ENCODE measurements around the gene EIF1AY. TPM values are rescaled to one million over a fixed set of nuclear protein-coding genes. Genes with fewer than 3 reads are reported as not detected.
"Not testable (repeated sequence)": the region's sequence is repeated elsewhere in the genome, so short reads cannot be mapped to it uniquely, and the experiment has no call there.

The EIF1AY gene, protein sequence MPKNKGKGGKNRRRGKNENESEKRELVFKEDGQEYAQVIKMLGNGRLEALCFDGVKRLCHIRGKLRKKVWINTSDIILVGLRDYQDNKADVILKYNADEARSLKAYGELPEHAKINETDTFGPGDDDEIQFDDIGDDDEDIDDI
- total RNA-seq (2014; rRNA removed; shearing (Covaris generic)): not detected in 2 replicates

- DNase-seq (ENCODE audit: low read depth): no peak
Measured at GRCh38 chrY:20575531-20576121, at the start of gene EIF1AY. Gene EIF1AY (plus strand): TSS chrY:20575776. CDS start chrY:20575872, 96 bp downstream.

- no peak for DNase-seq (ENCODE audit: low read depth)
Measured at GRCh38 chrY:20528435-20528834, 47.1 kb upstream of the EIF1AY start.

DNA sequence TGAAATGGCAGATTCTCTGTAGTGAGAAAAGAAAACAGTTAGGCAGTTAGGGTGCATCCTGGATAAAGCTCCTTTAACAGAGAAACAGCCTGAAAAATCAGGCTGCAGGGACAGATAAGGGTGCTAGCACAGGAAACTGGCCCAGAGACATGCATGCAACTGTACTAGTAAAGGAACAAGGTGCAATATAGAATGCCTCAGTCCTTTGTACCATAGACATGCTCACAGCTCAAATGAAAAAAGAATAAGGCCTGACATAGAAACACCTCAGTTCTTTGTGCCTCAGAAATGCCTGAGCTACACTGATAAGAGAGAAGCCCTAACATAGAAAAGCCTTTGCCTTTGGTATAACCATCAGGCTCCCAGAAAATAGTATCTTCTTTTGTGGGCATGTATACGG, 37.4 kb upstream of the EIF1AY start:
- no peak for DNase-seq (ENCODE audit: low read depth)

GRCh38 chrY:20538933-20539332, 36.6 kb upstream of the EIF1AY start:
- no peak for DNase-seq (ENCODE audit: low read depth)

GRCh38 chrY:20544451-20544960, 31.1 kb upstream of the EIF1AY start:
- no peak for DNase-seq (ENCODE audit: low read depth)

- DNase-seq (ENCODE audit: low read depth): no peak
Measured at GRCh38 chrY:20546071-20546470, 29.5 kb upstream of the EIF1AY start.

DNA sequence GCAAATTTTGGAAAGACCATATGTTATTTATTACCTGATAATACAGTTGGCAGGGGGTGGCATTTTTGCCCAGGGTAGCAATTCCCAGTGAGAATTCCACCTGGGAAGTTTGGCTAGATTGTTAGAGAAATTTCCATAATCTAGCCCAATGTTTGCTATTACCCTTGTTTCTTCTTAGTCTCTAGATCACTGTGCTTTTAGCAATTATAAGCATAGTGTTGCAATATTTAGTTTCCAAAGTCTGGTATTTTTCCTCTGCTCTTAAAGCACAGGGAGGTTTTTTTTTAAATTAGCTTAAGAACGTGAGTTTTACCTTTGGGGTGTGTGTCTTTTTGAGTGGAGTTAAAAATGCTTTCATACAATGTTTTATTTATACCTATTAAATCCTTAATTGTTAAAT, 26.3 kb upstream of the EIF1AY start:
- no peak for DNase-seq (ENCODE audit: low read depth)

GRCh38 chrY:20551840-20552239, 23.7 kb upstream of the EIF1AY start:
- DNase-seq (ENCODE audit: low read depth): no peak

- not testable (repeated sequence) for DNase-seq (ENCODE audit: low read depth)
Measured at GRCh38 chrY:20552764-20553323, 22.7 kb upstream of the EIF1AY start.

- no peak for DNase-seq (ENCODE audit: low read depth)
Measured at GRCh38 chrY:20555820-20556219, 19.8 kb upstream of the EIF1AY start.

- no peak for DNase-seq (ENCODE audit: low read depth)
Measured at GRCh38 chrY:20558677-20559076, 16.9 kb upstream of the EIF1AY start.

DNA sequence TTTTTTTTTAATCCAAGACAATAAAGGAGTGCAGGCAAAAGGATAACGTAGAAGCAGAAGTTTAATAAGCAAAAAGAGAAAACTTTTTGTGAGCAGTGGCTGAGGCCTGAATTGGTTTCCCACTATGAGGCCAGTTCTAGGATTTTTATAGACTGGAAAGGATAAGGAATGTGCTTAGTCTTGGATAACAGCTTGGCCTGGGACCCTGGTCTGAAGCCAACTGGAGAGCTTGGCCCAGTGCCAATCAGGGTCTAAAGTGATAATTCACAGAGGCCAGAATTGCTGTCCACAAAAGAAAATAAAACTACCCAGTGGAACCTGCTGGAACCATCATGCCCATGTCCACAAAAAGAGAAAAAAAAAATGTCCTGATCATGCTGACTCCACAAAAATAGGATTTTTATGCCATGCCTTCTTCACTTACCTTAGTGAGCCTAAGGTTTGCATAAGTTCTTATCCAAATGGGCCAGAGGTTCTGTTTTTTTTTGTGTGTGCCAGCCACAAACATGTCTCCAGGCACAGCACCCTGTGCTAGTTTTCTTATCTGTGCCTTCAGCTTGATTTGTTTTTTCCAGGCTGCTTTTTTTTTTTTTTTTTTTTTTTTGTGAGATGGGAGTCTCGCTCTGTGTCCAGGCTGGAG, 15.6 kb upstream of the EIF1AY start:
- DNase-seq (ENCODE audit: low read depth): no peak

GRCh38 chrY:20571306-20571705, 4.3 kb upstream of the EIF1AY start:
- DNase-seq (ENCODE audit: low read depth): no peak

- DNase-seq (ENCODE audit: low read depth): no peak
Measured at GRCh38 chrY:20576506-20576905, 930 bp downstream of the EIF1AY start.

DNA sequence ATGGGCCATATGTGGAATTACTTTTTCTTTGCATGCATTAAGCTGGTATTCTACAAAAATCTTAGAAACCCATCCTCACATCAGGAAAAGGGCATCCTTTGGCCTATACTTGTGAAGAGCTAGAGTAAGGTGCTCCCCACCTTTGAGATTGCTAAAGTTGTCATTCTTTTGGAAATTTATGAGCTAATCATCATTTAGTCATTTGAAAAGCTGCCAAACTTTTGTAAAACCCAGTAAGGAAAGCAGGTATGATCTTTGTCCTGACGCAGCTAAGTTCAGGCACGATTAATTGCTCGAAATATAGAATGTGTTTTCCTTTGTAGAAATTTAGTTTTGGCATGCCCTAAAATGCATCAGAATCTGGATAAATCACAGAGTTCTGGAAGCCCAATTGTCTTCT, 2.6 kb downstream of the EIF1AY start:
- DNase-seq (ENCODE audit: low read depth): no peak

GRCh38 chrY:20581687-20582086, 6.1 kb downstream of the EIF1AY start:
- DNase-seq (ENCODE audit: low read depth): no peak

- DNase-seq (ENCODE audit: low read depth): no peak
Measured at GRCh38 chrY:20586161-20586560, 10.6 kb downstream of the EIF1AY start.

Other genes starting within 250 kb of the EIF1AY start
- gene RPS4Y2, start 180.3 kb downstream of the EIF1AY start, total RNA-seq (2014; rRNA removed; shearing (Covaris generic)): not detected in 2 replicates